ELF-1 (cell line): ENCODE results near the gene CAV1.
"Not testable (repeated sequence)": the region's sequence is repeated elsewhere in the genome, so short reads cannot be mapped to it uniquely, and the experiment has no call there.

Experiments used
- DNase-seq: peaks from one replicate; pipeline ENCODE4 v3.0.0-alpha.2; 2016; ENCODE audit warnings: low read depth, low spot score

Gene CAV1

DNA sequence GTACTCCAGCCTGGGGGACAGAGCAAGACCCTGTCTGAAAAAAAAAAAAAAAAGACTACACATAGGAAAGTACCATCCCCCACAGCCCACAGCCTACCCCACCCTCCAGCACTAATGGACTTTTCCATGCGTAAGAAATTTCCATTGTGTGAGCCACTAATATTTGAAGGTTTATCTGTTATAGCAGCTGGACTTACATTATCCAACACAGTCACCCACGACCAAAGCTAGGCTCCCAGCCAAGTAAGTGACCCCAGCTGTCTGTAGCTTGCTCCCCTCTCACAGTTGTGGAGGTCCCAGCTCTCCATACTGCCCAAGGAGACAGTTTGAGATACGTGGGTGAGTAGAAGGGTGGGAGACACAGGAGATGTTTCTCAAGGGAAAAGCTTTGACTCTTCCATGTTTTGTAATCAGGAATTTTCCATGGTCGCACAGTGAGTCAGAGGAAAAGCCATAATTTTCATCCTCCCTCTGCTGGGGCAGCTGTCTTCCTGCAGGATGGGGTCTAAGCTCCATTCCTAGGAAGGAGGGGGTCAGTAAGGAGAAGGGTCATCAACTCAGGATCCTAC, 57.4 kb downstream of the CAV1 start:
- DNase-seq: no peak

GRCh38 chr7:116582806-116583444, 58.1 kb downstream of the CAV1 start:
- peak; percentile 65 for DNase-seq

GRCh38 chr7:116583653-116584052, 58.8 kb downstream of the CAV1 start:
- DNase-seq: no peak

GRCh38 chr7:116584721-116585120, 59.9 kb downstream of the CAV1 start:
- no peak for DNase-seq

- DNase-seq: no peak
Measured at GRCh38 chr7:116585392-116585791, 60.6 kb downstream of the CAV1 start.

DNA sequence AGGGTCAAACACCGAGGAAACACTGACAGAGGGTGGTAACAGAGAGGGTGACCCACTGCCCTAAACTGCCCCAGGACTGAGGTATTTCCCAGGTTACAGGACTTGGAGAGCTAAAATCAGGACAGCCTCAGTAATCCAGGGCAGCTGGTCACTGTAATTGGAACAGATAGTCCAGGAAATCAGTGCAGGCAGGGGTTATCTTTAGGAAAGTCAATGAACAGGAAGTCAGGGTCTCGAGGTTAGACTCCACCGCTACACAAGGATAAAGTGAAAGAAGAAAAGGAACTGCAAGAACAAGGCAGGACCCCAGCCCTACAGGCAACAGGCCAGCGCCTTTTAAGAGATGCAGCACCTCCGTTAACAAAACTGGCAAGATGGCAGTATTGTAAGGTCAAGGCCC, 61.1 kb downstream of the CAV1 start:
- no peak for DNase-seq

- not testable (repeated sequence) for DNase-seq
Measured at GRCh38 chr7:116587200-116587599, 62.4 kb downstream of the CAV1 start.

DNA sequence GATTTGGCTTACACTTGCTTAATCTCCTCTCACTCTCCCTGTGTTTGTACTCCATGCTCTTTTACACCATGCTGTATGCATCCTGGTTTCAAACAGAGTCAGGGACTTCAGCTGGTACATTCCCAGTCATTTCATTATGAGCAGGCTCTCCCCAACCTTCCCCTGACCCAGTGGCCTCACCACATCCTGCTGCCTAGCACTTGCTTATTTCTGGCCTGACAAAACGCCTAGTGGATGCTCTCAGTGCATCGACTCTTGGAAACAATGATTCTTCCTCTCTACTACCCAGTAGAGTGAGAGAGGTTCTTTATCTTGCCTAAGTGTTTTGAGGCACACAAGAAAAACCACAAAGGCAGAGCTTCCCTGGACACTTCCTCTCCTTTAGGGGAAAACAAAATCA, 63.4 kb downstream of the CAV1 start:
- no peak for DNase-seq

DNA sequence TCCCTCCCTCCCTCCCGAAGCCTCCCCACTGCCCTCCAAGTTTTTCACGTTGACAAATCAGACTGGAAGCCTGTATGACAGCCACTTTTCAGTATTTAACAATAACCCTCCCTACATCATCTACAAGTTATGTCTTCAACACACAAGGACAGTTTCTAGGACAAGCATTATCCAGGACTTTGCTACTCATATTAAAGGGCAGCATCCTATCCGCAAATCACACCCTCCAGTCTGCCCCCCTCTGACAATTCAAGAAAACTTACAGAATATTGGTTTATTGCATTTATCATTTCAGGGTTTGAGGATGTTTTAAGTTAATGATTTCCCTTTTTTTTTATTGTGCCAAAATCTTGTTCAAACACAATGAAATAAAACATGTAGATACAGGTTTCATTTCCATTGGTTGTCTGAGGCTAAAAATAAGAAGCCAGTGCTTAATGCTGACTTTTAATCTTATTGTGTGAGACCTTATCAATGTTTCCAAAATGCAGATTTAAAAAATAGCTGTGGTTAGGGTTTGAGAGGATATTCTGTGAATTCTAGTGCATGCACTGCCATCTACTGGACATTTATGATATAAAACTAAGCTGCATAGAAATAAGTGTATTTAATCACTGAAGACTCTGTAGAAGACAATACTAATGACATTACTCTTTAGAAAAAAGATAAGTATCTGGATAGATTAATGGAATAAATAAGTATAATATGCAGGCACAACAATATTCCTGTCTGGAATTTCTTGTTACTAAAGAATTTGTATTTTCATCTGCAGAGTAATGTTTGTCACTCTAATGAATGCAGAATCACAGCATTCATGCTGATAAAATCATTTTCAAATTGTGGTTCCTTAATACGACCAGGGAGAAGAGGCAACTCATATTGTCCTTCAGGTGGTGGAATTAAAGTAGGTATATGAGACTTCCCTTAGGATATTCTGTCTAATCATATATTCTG, 64.1 kb downstream of the CAV1 start:
- no peak for DNase-seq

GRCh38 chr7:116591202-116592040, 66.6 kb downstream of the CAV1 start:
- no peak for DNase-seq

DNA sequence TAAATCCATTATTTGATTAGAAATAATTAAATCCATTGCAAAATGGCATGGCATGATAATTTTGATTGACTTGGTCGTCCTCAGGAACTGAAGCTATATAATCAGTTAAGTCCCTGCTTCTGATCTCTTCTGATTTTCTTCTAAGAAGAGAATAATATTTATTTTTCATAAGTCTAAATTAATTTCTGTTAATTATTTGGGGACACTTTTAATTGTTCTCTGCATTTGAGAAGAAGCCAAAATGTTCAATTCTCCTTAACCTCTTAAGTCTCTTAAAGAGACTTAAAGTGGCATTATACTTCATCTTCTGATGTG, 67.2 kb downstream of the CAV1 start:
- DNase-seq: no peak

GRCh38 chr7:116592445-116592844, 67.6 kb downstream of the CAV1 start:
- no peak for DNase-seq

DNA sequence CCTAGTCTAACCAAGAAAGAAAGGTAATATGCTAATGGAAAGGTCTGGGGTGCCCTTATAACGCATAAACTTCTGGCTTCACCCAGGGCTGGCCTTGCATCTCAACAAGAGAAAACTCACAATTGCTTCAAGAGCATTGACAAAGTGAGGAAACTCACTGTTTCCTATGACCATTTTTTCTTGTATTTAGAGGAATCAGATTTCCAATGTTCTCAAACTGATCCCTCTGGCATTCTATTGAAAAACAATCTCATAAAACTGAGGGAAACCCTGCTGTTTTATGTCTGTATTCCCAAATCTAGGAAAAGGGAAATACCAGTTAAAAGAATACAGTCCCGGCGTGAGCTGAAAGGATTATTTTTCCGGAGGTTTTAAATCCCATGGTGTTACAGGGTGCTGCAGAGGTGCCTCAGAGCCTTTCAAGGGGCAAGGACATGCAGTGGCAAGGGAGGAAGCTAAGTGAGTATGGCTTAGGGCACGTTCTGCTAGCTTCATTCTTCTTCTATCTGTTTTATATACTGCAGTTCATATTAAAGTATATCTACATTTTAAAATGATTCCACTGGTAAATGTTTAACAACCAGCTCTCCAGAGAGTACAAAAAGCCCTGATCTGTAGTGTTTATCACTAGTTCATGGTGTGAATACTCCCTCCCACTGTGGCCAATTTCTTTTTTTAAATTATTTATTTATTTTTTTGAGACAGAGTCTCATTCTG, 68.7 kb downstream of the CAV1 start:
- no peak for DNase-seq

DNA sequence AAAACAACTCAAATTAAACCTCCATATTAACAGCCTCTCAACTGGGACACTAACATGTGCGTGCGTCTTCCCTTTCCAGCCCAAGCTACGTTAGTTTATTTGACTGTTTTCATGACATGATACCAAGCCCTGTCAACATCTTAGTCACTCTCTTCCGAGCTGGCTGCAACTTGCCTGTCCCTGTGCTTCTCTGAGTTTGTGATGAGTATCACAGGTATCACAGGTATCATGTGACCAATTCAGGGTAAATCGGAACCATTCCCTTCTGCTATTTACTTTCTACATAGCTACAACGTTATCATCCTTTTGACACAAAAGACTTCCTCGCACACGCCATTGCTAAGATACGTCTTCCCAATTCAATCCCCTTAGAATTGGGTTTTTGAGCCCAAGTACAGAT, 70.2 kb downstream of the CAV1 start:
- DNase-seq: no peak

DNA sequence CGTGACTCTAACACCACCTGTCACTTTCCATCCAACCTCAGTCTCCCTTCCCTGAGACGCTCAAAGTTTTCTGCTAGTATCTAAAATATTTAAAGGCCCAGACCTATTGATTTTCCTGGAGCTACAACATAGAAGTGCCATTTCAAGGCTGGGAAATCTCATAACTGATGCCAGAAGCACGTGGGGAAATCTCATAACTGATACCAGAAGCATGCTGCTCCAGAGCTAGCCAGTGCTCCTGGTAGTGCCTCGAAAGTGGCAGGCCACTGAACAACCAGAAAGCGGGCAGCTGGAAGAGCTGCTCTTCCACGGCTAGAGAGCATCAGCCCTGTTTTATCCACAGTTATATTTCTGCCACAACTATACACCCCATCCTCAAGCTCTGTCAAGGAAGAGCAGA, 72.5 kb downstream of the CAV1 start:
- no peak for DNase-seq

- DNase-seq: peak; percentile 20
Measured at GRCh38 chr7:116598278-116598677, 73.4 kb downstream of the CAV1 start.

- no peak for DNase-seq
Measured at GRCh38 chr7:116598861-116599260, 74.0 kb downstream of the CAV1 start.

DNA sequence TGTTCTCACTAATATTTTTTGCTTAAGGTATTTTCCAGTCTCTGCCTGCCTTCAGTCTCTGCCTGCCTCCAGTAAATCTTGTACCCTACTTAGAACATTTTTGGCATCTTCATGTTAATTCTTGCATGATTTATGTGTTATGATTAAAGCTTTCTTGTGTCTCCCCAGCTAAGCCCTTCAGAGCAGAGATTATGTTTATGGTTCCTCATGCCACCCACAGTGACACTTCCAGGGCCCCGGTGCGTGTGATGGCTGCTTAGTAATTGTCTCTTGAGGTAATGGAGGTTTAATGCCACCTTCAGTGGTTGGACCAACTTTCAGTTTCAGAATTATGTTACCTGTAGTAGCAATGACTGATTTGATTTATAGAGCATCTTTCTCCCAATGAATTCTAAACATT, 76.6 kb downstream of the CAV1 start:
- DNase-seq: no peak

GRCh38 chr7:116607299-116607698, 82.5 kb downstream of the CAV1 start:
- DNase-seq: no peak

- DNase-seq: no peak
Measured at GRCh38 chr7:116610210-116610609, 85.4 kb downstream of the CAV1 start.

- no peak for DNase-seq
Measured at GRCh38 chr7:116610721-116611120, 85.9 kb downstream of the CAV1 start.
